Activated CD4-positive, alpha-beta T cell treated with anti-CD3 and anti-CD28 coated beads, Interleukin-2, amount 10 ng/mL, durations not matched to agents 7 days and 5 days (primary cell): ENCODE results near the gene GORASP2. TPM values are rescaled to one million over a fixed set of nuclear protein-coding genes. Genes with fewer than 3 reads are reported as not detected.

Experiments used
- CTCF ChIA-PET: fragments of 350-600 bp; sonication (Branson Sonifier 250); formaldehyde crosslinking; loops from one replicate; lab custom pipeline; 2021; ENCODE audit warnings: antibody characterized with exemption; lab: Charles Lee
- POLR2A ChIA-PET: fragments of 350-600 bp; sonication (Branson Sonifier 250); formaldehyde crosslinking; loops from one replicate; lab custom pipeline; 2021; ENCODE audit warnings: antibody characterized with exemption; lab: Charles Lee
- DNase-seq: peaks from one replicate; pipeline ENCODE4 v3.0.0-alpha.2; 2020
- H3K27ac Mint-ChIP-seq: one replicate; pipeline ENCODE4 v1.8.0; 2021; ENCODE audit warnings: mild to moderate bottlenecking, moderate library complexity, mixed read lengths
- H3K27me3 Mint-ChIP-seq: one replicate; pipeline ENCODE4 v1.8.0; 2021; ENCODE audit warnings: mixed read lengths
- H3K36me3 Mint-ChIP-seq: one replicate; pipeline ENCODE4 v1.8.0; 2021; ENCODE audit warnings: low read depth, mixed read lengths
- H3K4me1 Mint-ChIP-seq: one replicate; pipeline ENCODE4 v1.8.0; 2021; ENCODE audit warnings: mixed read lengths
- H3K4me3 Mint-ChIP-seq: one replicate; pipeline ENCODE4 v1.8.0; 2021; ENCODE audit warnings: mild to moderate bottlenecking, moderate library complexity, mixed read lengths
- H3K9me3 Mint-ChIP-seq: one replicate; pipeline ENCODE4 v1.8.0; 2021; ENCODE audit warnings: mixed read lengths
- total RNA-seq, 2 experiments: library from RNA; stranded (reverse); gene quantifications; one replicate each; pipeline ENCODE4 v1.2.3, GENCODE V29; 2021

GORASP2 gene
- total RNA-seq, 2 experiments from 2014 or later, result 58.7 to 62.0 TPM

- no peak for DNase-seq
- Mint-ChIP-seq H3K4me3 (no peak overlapping the region), H3K9me3 (no peaks in the 10 kb centered on the region), H3K27ac (no peak overlapping the region), H3K27me3 (no peaks in the 10 kb centered on the region), H3K4me1 (peaks cover 17% of the 10 kb centered on the region), H3K36me3 (peaks cover 19% of the 10 kb centered on the region)
- ChIA-PET CTCF (interaction anchor here (2.9 kb wide), 1 partner anchor 41 kb away, joined by 6 read pairs; the partner anchor contains the start of gene GORASP2), POLR2A (no interaction called here)
These were observed 40.9 kb downstream of the GORASP2 start for GRCh38 chr2:170969872-170970496.

- H3K36me3 Mint-ChIP-seq, result peaks cover 13% of the 10 kb centered on the region
- DNase-seq, result no peak
- POLR2A ChIA-PET, result no interaction called here
- H3K27me3 Mint-ChIP-seq, result no peaks in the 10 kb centered on the region
- H3K9me3 Mint-ChIP-seq, result no peaks in the 10 kb centered on the region
- no peak overlapping the region for H3K4me3 Mint-ChIP-seq
- no peak overlapping the region for H3K27ac Mint-ChIP-seq
- CTCF ChIA-PET, result interaction anchor here (2.1 kb wide), 1 partner anchor 445 kb away, joined by 7 read pairs; no protein-coding TSS in a partner anchor
- H3K4me1 Mint-ChIP-seq, result peaks cover 20% of the 10 kb centered on the region
These were observed 42.0 kb downstream of the GORASP2 start for GRCh38 chr2:170971071-170971470.

GRCh38 chr2:170972296-170973224 lies 43.5 kb downstream of the GORASP2 start:
- H3K4me3 Mint-ChIP-seq, result peak overlapping the region; percentile 57
- ChIA-PET POLR2A (no interaction called here), CTCF (interaction anchor here (0.5 to 2.1 kb wide), 19 partner anchors 11 to 743 kb away, joined by 3 to 11 read pairs (median 4); partner anchors contain the start of gene GORASP2)
- peaks cover 4% of the 10 kb centered on the region for H3K36me3 Mint-ChIP-seq
- no peak for DNase-seq
- H3K9me3 Mint-ChIP-seq, result no peaks in the 10 kb centered on the region
- peak overlapping the region; percentile 63 for H3K27ac Mint-ChIP-seq
- H3K4me1 Mint-ChIP-seq, result peaks cover 20% of the 10 kb centered on the region
- no peaks in the 10 kb centered on the region for H3K27me3 Mint-ChIP-seq

GRCh38 chr2:170973225-170973491 lies 44.1 kb downstream of the GORASP2 start:
- no peak overlapping the region for H3K27ac Mint-ChIP-seq
- peaks cover 20% of the 10 kb centered on the region for H3K4me1 Mint-ChIP-seq
- CTCF ChIA-PET, result interaction anchor here (0.5 to 1.7 kb wide), 16 partner anchors 11 to 743 kb away, joined by 3 to 11 read pairs (median 4); partner anchors contain the start of gene GORASP2
- POLR2A ChIA-PET, result no interaction called here
- DNase-seq, result no peak
- peaks cover 4% of the 10 kb centered on the region for H3K36me3 Mint-ChIP-seq
- H3K9me3 Mint-ChIP-seq, result no peaks in the 10 kb centered on the region
- H3K4me3 Mint-ChIP-seq, result peak overlapping the region; percentile 57
- H3K27me3 Mint-ChIP-seq, result no peaks in the 10 kb centered on the region

- no peaks in the 10 kb centered on the region for H3K9me3 Mint-ChIP-seq
- CTCF ChIA-PET, result interaction anchor here (0.6 to 1.8 kb wide), 15 partner anchors 12 to 445 kb away, joined by 3 to 11 read pairs (median 4); partner anchors contain the start of gene GORASP2
- no peaks in the 10 kb centered on the region for H3K27me3 Mint-ChIP-seq
- POLR2A ChIA-PET, result no interaction called here
- H3K4me3 Mint-ChIP-seq, result peak overlapping the region; percentile 72
- peak overlapping the region; percentile 83 for H3K27ac Mint-ChIP-seq
- H3K36me3 Mint-ChIP-seq, result no peaks in the 10 kb centered on the region
- DNase-seq, result peak; percentile 77
- H3K4me1 Mint-ChIP-seq, result peaks cover 20% of the 10 kb centered on the region
These were observed 44.6 kb downstream of the GORASP2 start for GRCh38 chr2:170973492-170974303.

GRCh38 chr2:170974304-170974993 lies 45.4 kb downstream of the GORASP2 start:
- Mint-ChIP-seq H3K4me3 (peak overlapping the region; percentile 61), H3K4me1 (peaks cover 20% of the 10 kb centered on the region), H3K36me3 (no peaks in the 10 kb centered on the region), H3K27ac (peak overlapping the region; percentile 76), H3K27me3 (no peaks in the 10 kb centered on the region), H3K9me3 (no peaks in the 10 kb centered on the region)
- DNase-seq, result no peak
- POLR2A ChIA-PET, result no interaction called here
- CTCF ChIA-PET, result interaction anchor here (0.9 to 1.8 kb wide), 5 partner anchors 8 to 442 kb away, joined by 3 to 7 read pairs (median 3); partner anchors contain the start of gene GORASP2

- no peak overlapping the region for H3K27ac Mint-ChIP-seq
- H3K4me3 Mint-ChIP-seq, result no peak overlapping the region
- POLR2A ChIA-PET, result no interaction called here
- no peaks in the 10 kb centered on the region for H3K9me3 Mint-ChIP-seq
- DNase-seq, result no peak
- H3K4me1 Mint-ChIP-seq, result peaks cover 20% of the 10 kb centered on the region
- H3K36me3 Mint-ChIP-seq, result no peaks in the 10 kb centered on the region
- CTCF ChIA-PET, result interaction anchor here (0.6 to 1.8 kb wide), 7 partner anchors 9 to 441 kb away, joined by 3 to 7 read pairs (median 3); partner anchors contain the start of gene GORASP2
- H3K27me3 Mint-ChIP-seq, result no peaks in the 10 kb centered on the region
These were observed 46.3 kb downstream of the GORASP2 start for GRCh38 chr2:170975127-170975942.

- no peak overlapping the region for H3K27ac Mint-ChIP-seq
- no peak for DNase-seq
- POLR2A ChIA-PET, result no interaction called here
- H3K9me3 Mint-ChIP-seq, result no peaks in the 10 kb centered on the region
- peaks cover 20% of the 10 kb centered on the region for H3K4me1 Mint-ChIP-seq
- no peaks in the 10 kb centered on the region for H3K36me3 Mint-ChIP-seq
- CTCF ChIA-PET, result interaction anchor here (0.6 to 1.5 kb wide), 4 partner anchors 10 to 183 kb away, joined by 3 to 4 read pairs (median 3); partner anchors contain the start of gene GORASP2
- H3K27me3 Mint-ChIP-seq, result peaks cover under 1% of the 10 kb centered on the region
- no peak overlapping the region for H3K4me3 Mint-ChIP-seq
These were observed 46.9 kb downstream of the GORASP2 start for GRCh38 chr2:170975943-170976270.

GRCh38 chr2:170984079-170984478 lies 55.0 kb downstream of the GORASP2 start:
- Mint-ChIP-seq H3K4me3 (no peak overlapping the region), H3K4me1 (no peaks in the 10 kb centered on the region), H3K9me3 (no peaks in the 10 kb centered on the region), H3K27ac (no peak overlapping the region), H3K27me3 (peaks cover 3% of the 10 kb centered on the region), H3K36me3 (peaks cover 12% of the 10 kb centered on the region)
- no peak for DNase-seq
- POLR2A ChIA-PET, result no interaction called here
- CTCF ChIA-PET, result interaction anchor here (0.7 to 1.6 kb wide), 4 partner anchors 11 to 469 kb away, joined by 3 to 7 read pairs (median 4); no protein-coding TSS in a partner anchor

GRCh38 chr2:170985407-170985806 lies 56.4 kb downstream of the GORASP2 start:
- H3K9me3 Mint-ChIP-seq, result no peaks in the 10 kb centered on the region
- peaks cover 19% of the 10 kb centered on the region for H3K36me3 Mint-ChIP-seq
- DNase-seq, result no peak
- H3K4me1 Mint-ChIP-seq, result no peaks in the 10 kb centered on the region
- CTCF ChIA-PET, result interaction anchor here (1.6 kb wide), 1 partner anchor 13 kb away, joined by 7 read pairs; no protein-coding TSS in a partner anchor
- no peak overlapping the region for H3K27ac Mint-ChIP-seq
- POLR2A ChIA-PET, result no interaction called here
- H3K27me3 Mint-ChIP-seq, result peaks cover 3% of the 10 kb centered on the region
- H3K4me3 Mint-ChIP-seq, result no peak overlapping the region

- DNase-seq, result no peak
- Mint-ChIP-seq H3K4me1 (peaks cover 7% of the 10 kb centered on the region), H3K27ac (no peak overlapping the region), H3K36me3 (peaks cover 29% of the 10 kb centered on the region), H3K27me3 (no peaks in the 10 kb centered on the region), H3K4me3 (no peak overlapping the region), H3K9me3 (no peaks in the 10 kb centered on the region)
- ChIA-PET CTCF (interaction anchor here (0.6 kb wide), 1 partner anchor 7 kb away, joined by 3 read pairs; no protein-coding TSS in a partner anchor), POLR2A (no interaction called here)
These were observed 57.7 kb downstream of the GORASP2 start for GRCh38 chr2:170986566-170987258.
